DMS 273 (cell line): Measurements from ENCODE around the gene CRCP.

ENCODE experiments used
- DNase-seq: peaks from one replicate; lab custom pipeline; 2025; ENCODE audit not compliant: unreplicated experiment; lab: John Stamatoyannopoulos, UW

CRCP gene

DNA sequence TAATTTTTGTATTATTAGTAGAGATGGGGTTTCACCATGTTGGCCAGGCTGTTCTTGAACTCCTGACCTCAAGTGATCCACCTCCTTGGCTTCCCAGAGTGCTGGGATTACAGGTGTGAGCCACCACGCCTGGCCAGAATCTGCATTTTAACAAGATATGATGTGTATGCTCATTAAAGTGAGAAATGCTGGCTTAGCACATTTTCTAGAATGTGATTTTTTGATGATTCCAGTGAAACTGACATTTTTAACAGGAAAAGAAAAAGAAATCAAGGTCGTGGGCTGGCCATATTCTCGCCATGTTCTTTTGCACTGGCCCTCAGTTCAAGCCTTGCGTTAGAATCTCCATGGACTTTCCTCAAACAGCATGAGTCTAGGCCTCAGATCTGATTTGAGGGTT is 72.3 kb downstream of the CRCP start:
- no peak for DNase-seq

DNA sequence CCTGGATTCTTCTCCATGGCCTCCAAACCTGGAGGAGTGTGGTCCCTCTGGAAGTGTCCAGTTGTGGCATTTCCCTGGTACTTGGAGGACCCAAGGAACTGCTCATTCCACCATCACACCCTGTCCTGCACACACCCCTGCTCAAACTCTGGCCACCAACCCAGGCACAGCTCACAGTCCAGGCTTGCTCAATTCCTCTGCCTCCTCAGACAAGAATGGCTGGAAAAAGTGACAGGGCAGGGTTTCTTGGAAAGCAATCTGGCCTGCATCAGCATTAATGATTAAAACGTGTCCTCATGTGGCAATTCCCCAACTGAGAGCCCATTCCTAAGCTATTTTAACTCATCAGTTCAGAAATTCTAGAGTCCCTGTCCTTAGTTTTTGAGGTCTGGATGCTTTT is 73.3 kb downstream of the CRCP start:
- no peak for DNase-seq

DNA sequence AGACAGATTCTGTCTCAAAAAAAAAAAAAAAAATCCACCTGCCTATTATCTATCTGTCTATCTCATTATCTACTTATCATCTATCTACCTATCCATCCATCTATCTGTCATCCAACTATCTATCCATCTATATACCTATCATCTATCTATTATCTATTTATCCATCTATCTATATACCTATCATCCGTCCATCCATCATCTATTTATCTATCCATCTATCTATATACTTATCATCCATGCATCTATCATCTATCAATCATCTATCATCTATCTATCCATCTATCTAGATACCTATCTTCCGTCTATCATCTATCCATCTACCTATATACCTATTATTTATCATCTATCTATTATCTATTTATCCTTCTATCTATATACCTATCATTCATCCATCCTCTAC is 74.0 kb downstream of the CRCP start:
- no peak for DNase-seq

DNA sequence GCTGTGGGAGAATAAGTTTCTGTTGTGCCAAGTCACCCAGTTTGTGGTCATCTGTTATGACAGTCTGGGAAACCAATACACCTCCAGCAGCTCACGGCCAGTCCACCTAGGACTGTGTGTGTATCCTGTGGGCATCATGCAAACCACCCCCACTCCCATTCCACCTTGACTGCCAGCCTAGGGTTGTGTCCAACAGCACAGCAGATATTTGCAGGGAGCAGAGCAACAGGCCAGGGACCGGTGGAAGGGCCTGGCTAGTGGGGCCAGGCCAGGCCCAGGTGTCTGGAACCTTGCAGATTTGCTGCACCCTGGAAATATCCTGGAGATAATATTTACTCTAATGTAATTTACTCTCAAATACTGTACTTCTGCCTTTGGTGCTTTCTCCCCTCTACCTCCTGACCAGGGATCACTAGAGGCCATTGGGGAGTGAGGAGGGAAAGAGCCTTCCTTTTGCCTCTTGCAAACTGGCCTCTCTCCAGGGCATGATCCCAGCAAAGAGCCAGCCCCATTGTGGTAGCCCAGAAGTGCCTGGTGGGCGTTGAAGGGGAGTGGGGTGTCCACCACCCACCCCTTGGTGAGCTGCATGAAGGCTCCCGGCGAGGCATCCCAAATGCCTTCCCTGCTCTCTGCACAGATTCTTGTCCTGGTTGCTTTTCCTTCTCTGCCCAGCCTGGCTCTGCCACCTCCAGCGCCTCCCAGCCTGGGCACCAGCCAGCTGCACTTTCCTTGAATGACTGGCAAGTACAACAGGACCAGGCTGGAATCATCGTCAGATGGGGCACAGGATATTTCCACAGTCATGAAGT is 75.3 kb downstream of the CRCP start:
- DNase-seq = no peak

DNA sequence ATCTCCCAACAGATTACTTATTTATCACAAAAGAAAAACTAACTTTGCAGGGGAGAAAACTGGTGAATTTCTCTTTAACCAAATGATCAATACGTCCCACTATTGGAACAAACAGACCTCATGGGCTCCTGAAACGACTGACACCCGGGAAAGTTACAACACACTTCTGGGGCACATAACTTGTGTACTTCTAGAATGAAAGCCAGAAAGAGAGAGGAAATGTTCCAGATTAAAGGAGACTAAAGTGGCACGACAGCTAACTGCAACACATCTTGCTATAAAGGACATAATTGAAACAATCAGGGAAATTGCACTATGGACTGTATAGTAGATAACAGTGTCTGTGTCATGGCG is 75.8 kb downstream of the CRCP start:
- DNase-seq = no peak

DNA sequence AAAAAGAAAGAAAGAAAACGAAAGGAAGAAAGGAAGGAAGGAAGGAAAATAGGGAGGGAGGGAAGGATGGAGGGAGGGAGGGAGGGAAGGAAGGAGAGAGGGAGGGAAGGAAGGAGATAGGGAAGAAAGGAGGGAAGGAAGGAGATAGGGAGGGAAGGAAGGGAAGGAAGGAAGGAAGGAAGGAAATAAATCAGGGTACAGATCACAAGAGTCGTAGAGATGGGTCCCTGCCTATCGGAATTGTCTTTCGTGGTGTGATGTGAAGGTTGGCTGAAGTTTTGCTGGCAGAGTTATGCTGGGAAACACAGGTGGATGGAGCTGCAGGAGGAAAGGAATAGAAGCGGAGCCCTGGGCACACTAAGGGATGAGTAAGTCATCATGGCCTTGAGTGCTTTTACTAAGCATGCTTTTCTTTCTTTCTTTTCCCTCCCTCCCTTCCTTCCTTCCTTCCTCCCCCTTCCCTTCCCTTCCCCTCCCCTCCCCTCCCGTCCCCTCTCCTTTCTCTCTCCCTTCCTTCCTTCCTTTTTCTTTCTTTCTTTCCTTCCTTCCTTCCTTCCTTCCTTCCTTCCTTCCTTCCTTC is 78.6 kb downstream of the CRCP start:
- DNase-seq = no peak

DNA sequence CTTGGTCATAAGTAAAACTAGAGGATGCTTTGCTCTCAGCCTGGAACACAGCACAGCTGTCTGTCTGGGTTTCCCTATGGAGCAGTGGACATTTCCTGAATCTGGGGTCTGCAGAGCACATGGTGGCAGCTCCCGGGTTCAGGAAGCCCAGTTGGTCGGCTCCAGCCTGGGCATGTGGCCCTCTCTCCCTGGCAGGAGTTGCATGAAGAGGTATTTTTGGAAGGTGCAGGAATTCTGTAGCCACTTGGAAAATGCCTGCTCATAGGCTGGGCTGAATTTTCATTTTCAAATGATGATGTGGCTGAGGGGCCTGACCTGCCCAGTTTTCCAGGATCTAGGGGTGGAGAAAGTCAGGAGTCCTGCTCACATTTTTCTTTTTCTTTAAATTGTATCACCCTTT is 83.8 kb downstream of the CRCP start:
- no peak for DNase-seq

DNA sequence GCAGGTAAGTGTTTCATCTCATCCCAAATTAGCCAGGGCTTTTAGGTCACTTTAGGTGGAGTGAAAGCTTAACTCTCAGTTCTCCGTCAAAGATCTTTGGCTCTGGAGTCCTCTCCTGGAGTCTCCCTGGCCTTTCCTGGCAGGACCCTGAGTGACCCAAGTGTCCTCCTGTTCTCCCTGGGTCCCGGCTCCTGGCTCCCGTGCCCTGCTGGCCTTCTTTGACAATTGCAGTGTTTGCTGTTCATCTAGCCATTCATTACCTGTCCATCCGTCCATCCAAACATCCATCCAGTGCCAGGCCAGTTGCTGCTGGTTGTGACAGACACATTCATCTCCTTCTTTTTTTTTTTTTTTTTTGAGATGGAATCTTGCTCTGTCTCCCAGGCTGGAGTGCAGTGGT is 84.3 kb downstream of the CRCP start:
- peak; percentile 23 for DNase-seq

DNA sequence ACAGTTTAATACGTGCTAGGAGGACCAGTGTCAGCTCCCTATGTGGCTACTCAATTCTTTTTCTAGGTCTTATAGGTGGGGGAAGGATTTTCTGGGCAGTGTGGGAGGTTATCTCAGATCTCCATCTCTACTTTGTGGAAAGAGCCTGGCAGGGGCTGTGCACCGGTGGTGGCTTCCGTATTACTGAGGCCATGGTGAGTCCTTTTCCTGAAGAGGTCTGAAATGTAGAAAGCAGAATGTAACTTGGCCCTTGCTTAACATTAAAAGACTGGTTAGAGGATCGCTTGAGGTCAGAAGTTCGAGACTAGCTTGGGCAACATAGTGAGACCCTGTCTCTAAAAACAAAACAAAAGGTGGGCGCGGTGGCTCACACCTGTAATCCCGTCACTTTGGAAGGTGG is 87.8 kb downstream of the CRCP start:
- no peak for DNase-seq
